HG03135 (cell line): ENCODE data around the gene PCYT1B.
A peak's percentile ranks its signal among the peaks of the same experiment; 100 is the strongest.
"Not testable (repeated sequence)": the region's sequence is repeated elsewhere in the genome, so short reads cannot be mapped to it uniquely, and the experiment has no call there.

Source experiments
- ATAC-seq: cut with Tn5 transposase; IDR thresholded peaks from one replicate; pipeline ENCODE4 v1.9.1; 2021; ENCODE audit warnings: mild to moderate bottlenecking, moderate library complexity; ENCODE audit not compliant: unreplicated experiment

Gene PCYT1B

DNA sequence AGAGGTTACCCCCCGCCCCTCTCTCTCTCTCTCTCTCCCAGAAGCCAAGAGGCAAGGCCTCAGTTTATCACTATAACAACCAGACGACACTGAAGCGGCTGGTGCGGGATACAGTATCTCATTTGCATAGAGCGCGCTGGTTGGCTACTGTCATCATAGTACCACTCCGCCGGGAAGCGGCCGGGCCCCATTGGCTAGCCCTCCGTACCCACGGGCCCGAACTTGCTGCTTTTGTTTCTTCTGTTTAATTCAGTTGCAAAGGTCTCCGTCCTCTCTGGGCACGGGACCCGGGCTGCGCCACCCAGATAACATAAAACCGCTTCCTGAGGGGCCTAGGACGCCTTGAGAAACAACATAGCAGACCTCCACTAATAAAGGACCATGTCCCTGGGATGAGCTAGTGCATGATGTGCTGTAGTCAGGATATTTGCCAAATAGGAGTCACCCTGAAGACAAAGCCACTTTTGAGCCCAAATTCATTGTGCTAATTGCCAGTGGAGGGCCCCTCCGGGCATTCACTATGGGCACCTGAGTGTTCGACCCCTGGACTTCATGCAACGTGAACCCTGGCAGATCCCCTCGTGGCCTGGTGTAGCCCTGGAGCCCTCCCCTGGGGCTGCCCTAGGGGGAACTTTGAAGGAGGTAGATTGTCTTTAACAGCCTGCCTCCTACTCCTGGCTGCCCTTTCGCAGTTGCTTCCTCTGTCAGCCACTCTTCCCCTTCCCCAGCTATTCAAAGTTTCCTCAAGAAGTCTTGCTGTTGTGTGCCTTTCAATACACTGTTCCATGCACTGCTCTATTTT is at the start of gene PCYT1B:
TSS of gene PCYT1B (minus strand) at position 91 of the 802 bp plus-strand sequence. CDS start 242 bp downstream, outside the sequence.
- peak; percentile 81 for ATAC-seq

DNA sequence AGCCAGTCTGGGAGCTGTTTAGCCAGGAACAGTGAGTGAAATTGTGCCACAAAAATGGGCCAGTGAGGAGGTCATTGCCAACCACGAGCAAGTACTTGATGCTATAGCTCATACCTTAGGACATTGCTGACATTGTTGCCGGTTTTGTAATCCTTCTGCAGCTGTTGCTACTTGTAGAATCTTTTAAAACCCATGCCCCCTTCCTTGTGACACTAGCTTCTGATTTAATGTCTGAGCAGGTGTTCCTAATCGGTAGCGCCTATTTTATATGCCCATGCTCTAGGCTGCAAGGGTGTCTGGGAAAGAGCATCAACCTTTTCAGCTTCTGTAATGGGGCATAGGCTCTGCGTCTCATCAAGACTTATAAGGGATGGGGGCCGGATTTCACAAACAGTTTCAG is 49.1 kb upstream of the PCYT1B start:
- ATAC-seq, result no peak

DNA sequence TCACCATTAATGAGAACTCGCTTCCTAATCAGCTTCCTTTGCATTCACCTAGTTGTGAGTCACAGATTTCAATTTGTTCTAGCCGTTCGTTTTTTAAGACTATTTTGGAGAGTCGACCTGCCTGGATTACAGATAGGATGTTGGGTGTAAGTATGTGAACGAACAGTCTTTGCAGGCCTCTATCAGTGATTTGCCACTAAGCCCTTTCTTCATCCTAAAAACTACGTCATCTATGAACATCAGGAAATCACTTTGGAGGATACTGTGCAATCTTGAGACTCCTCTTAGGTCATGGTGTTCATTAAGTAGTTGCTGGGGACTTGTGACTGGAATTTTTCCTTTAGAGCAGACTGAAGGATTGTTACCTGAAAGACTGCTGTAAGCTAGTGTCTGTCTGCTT is 47.7 kb upstream of the PCYT1B start:
- no peak for ATAC-seq

DNA sequence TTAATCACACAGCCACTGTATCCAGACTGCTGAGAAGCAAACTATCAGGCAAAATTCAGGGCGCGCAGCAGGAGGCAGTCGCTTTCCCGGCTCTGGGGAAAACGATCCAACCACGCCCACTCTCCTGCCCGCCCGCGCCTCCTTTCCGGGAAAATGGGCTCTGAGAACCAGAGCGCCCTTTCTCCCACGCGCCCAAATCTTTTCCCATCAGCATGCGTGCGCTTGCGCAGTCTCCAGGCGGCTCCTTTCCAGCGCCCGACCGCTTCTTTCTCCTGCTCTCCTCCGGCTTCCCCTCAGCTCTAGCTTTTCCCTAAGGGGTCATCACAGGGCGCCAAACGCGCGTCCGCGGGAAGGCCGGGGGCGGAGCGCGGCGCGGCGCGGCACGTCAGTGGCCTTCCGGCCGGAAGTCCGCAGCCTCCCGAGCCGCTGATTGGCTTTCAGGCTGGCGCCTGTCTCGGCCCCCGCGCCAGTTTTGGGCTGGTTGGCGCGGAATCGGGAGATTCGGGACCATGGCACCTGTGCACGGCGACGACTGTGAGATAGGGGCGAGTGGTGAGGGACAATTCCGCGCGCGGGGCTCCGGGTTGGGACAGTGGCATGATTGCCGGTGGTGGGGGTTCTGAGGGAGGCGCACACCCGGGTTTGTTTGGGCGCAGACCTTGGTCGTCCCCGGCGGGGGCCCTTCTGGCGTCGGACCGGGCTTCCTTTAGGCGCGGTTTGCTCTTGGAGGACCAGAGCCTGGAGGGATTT is 46.5 kb upstream of the PCYT1B start, which contains the start of gene POLA1:
TSS of gene POLA1 (plus strand) at position 466 of the 750 bp plus-strand sequence. CDS start at position 510, 44 bp downstream.
- peak; percentile 94 for ATAC-seq

DNA sequence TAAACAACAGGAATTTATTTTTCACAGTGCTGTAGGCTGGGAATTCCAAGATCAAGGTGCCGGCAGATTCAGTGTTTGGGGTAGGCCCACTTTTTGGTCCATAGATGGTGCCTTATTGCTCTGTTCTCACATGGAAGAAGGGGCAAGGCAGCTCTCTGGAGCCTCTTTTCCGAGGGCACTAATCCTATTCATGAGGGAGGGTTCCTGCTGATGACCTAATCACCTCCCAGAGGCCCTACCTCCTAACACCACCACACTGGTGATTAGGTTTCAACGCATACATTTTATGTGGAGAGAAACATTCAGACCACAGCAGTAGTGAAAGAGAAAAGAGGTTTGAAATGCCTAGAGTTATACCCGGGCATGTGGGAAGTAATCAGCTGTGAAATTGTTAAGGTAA is 45.2 kb upstream of the PCYT1B start:
- no peak for ATAC-seq

DNA sequence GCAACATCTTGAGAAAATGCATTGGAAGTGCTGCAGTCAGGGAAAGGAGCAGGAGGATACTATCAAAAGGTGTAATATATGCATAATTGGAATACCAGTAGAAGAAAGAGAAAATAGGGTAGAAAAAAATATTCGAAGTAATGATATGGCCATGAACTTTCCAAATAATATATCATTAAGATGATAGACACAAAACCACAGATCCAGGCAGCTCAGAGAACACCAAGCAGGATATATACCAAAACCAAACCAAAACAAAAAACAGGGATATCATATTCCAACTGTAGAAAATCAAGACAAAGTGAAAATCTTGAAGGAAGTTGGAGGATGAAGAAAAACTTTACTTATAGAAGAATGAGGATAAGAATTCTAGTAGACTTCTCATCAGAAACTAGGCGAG is 36.9 kb upstream of the PCYT1B start:
- ATAC-seq, result no peak

DNA sequence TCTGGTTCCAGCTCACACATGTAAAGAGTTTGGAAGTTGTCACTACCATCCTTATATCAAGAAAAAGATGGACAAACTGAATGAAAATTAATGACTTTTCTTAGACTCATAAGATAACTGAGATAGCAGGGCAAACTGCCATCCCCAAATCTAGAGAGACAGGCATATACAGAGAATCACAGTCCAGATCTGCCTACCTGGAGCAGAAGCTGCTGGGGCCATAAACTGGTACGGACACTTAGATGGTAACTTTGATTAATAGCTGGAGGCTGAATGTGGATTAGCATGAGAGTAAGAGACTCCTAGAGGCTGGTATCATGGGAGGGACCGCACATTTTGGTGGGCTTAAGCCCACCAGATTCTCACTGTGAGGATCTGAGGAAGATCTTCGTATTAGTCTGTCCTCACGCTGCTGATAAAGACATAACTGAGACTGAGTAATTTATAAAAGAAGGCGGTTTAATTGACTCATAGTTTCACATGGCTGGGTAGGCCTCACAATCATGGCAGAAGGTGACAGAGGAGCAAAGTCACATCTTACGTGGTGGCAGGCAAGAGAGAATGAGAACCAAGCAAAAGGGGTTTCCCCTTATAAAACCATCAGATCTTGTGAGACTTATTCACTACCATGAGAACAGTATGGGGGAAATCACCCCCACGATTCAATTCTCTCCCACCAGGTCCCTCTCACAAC is 35.7 kb upstream of the PCYT1B start:
- ATAC-seq, result no peak

DNA sequence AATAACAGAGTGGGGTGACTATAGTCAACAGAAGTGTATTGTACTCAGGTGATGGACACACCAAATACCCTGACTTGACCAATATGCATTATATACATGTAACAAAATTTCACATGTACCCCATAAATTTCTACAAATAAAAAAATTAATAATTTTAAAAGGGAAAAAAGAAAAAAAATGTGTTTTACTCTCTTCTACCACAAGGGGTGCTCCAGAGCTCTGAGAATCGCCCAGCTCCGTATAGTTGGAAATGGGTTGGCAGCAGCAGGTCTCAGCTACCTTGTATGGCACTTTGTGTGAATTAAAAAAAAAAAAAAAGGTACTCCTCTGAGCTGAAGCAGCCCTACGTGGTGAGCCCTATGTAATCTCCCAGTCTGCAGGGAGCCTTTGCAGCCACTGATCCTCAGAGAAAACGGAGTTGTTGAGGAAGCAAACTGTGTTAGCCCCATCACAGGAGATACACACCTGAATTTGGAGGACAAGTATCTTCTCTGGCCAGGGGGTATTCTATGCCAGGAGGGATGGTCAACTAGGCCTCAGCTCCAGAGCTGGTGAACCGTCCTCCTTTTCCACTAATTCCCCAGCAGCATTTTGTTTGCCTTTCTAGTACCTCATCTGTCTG is 29.4 kb upstream of the PCYT1B start:
- no peak for ATAC-seq

DNA sequence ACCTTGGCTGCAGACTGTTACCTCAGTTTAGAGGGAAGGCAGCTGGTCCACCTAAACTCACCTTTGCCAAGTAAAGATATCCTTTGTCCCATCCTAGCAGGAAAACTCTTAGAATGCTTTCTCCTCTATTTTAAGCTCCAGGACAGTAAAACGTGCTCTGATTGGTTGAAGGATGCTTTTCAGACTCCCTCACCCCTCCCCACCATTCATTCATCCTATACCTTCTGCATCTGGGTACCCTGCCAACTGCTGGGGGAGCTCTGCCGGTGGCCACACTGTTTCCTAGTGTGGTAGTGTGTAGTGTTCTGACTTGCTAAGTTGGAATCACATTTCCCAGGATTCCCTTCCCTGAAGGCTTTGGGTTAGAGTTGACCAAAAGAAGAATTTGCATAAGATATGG is 26.3 kb upstream of the PCYT1B start:
- no peak for ATAC-seq

DNA sequence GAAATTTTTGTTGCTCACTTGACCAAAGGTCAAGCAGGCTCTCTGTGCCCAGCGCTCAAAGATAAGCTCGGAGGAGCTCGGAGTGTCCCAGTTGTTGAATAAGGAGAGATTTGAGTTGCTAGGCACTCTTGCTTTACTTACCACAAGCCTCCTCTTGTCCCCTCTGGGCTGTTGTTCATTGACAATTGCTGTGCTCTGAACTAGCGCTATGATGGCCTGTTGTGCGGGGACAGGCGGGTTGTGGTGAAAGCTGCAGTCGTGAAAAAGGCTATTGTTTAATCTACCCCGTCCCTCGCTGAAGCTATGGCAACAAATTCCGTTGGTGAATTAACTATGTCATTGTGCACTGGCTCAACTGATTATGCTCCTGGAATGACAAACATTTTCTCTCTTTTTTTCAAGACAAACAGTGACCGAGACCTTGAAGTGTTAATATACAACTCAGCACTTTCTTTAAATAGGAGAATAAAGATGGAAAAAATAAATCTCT is 25.6 kb upstream of the PCYT1B start:
- ATAC-seq, result no peak

DNA sequence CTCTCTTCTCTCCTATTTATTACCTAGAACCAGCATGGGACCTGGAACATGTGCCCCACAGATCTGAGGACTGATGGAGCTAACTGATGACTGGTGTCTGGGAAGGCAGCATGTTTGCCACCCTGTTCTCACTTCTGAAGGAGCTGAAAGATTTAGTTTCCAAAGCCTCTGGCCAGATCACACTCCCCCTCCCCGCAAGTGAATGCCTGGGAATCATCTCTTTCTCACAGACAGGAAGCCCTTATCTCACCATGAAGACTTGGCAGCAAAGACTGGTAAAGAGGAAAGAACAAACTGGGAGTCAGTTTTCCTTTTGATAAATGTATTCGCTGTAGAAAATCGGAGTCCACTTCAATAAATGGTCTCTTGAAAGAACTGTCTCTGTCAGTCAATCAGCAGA is 21.0 kb upstream of the PCYT1B start:
- ATAC-seq, result no peak

DNA sequence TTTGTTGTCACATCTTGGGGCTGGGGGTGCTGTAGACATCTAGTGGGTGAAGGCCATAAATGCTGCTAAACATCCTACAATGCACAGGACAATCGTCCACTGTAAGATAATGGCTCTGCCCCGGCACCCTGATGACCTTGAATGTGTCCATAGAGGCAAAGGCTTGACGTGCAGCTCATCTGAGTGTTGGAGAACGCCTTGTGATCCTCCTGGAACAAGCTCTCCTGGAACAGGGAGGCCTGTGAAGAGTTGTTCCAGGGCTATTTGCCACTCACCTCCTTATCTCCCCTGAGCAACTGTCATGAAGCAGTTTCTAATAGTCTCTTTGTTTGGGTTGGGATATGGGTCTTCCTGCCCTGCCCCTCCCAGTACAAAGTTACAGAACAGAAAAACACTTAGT is 15.2 kb upstream of the PCYT1B start:
- ATAC-seq, result no peak

DNA sequence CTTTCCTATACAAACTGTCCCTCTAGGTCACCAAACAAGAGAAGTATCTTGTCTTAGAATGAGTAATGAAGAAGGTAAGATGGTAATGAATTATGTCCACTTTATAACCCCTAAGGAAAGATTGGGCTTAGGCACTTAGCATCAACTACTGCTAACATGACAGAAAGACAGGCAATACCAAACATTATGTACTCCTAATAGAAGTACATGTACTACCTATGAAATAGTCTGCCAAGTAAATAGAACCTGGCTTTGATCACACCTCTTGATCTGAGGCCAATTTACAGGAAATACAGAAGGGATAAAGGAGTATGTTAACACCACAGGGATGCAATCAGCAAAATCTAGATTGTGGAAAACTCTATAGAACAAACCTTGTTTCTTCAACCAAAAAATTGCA is 14.1 kb upstream of the PCYT1B start:
- no peak for ATAC-seq

DNA sequence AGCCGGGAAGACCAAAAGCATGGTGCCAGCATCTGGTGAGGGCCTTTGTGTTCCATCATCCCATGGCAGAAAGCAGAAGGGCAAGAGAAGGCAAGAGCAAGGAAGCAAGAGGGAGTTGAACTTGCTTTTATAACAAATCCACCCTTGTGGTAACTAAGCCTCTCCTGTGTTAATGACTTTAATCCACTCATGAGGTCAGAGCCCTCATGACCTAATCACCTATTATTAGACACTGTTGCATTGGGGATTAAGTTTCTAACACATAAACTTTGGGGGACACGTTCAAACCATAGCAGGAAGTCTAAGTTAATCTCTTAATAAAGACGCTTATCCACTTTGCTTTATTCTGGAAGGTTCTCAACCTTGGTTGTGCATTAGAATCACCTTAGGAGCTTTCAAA is 12.5 kb upstream of the PCYT1B start:
- ATAC-seq, result no peak

DNA sequence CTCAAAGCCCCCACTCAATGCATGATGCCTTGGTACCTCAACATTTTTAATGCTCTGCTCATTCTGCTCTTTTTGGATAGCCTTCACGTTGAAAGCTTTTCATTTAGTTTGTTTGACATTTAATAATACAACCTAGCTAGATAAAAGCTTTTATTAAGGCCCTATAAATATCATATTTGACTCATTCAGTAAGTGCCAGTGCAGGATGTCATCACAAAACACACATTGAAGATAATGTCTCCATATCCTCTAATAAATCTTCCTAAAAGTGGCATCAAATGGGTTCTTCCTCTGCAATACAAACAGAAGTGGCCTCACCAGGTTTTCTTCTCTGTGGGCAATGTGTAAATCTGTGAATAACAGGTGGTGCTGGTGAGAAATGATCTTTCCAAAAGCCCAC is 12.0 kb upstream of the PCYT1B start:
- ATAC-seq, result no peak

DNA sequence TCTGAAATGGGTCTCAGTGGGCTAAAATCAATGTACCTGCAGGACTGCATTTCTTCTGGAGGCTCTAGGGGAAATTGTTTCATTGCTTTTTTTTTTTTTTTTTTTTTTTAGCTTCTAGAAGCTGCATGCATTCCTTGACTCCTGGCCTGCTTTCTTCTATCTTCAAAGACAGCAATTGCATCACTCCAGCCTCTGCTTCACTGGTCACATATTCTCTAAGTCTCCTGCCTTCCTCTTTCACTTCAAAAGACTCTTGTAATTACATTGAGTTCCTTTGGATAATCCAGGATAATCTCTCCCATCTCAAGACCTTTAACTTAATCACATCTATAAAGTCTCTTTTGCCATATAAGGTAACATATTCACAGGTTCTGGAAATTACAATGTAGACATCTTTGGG is 11.3 kb upstream of the PCYT1B start:
- no peak for ATAC-seq

DNA sequence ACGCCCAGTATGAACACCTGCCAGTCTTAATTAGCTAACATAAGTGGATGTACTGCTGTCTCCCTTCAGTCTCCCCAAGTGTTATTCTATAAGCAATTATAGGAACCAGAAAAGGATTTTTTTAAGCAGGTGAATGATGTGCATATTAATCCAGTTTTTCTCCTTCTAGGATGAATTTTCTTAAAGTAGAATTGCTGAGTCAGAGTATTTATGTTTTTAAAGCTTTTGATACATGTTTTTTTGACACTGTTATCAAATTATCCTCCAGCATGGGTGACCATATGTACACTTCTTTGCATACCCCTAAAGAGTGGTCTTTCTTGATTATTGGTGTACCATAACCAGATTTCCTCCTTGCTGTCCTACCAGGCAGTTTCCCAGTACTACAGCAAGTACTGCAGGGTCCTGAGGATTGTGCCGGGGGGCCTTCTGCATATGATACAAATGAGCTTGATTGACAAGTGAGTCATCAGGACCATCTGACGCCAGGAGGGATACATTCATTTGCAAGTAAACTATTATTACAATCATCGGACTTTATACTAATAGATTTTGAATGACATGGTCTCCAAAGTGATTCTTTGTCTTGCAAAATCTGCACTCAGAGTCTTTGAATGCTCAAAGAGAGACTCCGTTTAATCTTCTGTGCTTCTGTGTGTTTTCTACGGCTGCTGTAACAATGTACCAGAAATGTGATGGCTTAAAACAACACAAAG is 10.7 kb upstream of the PCYT1B start:
- no peak for ATAC-seq

DNA sequence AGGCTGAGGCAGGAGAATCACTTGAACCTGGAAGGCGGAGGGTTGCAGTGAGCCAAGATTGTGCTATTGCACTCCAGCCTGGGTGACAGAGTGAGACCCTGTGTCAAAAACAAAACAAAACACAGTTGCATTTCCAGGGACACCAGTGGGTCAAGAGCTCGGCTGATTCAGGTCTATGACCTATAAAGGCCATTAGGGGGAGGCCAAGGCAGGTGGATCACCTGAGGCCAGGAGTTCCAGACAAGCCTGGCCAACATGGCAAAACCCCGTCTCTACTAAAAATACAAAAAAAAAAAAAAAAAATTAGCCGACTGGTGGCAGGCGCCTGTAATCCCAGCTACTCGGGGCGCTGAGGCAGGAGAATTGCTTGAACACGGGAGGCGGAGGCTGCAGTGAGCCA is 8.5 kb upstream of the PCYT1B start:
- ATAC-seq, result not testable (repeated sequence)

DNA sequence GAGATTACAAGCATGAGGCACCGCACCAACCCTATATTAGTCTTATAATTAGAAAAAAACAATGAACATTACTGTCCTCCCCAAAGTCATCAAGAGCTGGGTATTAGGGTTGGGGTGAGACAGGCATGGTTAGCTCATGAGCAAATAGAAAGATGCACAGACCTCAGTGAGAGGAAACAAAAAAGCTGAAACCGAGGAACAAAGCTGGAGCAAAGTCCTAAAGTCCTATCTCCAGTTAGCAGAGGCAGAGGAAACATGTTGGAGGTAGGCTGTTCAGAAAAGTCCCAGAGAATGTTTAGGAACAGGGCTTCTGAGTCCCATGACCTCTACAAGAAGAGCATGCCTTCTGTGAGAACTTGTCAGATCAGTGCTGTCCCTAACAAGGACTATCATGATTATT is 4.6 kb upstream of the PCYT1B start:
- no peak for ATAC-seq

DNA sequence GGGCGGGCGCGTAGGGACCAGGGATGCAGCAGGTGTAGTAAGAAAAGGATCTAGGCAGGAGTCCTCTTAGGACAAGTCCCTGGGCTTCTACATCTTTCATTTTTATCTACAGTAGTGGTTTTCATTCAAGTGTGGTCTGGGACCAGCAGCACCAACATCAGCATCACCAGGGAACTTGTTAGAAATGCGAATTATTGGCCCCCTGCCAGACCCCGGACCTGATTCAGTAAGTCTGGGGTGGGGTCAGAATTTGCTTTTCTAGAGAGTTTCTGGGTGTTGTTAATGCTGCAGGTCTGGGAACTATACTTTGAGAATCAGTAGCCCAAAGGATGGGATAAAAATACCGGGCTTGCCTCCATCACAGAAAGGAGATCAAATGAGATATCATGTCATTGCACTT is 1.3 kb upstream of the PCYT1B start:
- no peak for ATAC-seq
